VCaP (cell line): ENCODE measurements around the gene KIF18A.
"Not testable (repeated sequence)": the region's sequence is repeated elsewhere in the genome, so short reads cannot be mapped to it uniquely, and the experiment has no call there.

Experiments
- H3K27ac ChIP-seq: fragments of 450-650 bp; 2 replicates; pipeline ENCODE4 v1.5.1; 2017
- CTCF ChIP-seq: fragments of 450-650 bp; conservative IDR thresholded peaks from 2 replicates; pipeline ENCODE4 v1.5.1; 2017; ENCODE audit warnings: mild to moderate bottlenecking, moderate library complexity

KIF18A gene

GRCh38 chr11:28139841-28140415, 32.0 kb upstream of the KIF18A start:
- TF ChIP-seq CTCF: no peak
- no peak overlapping the region for H3K27ac ChIP-seq

- no peak overlapping the region for H3K27ac ChIP-seq
- TF ChIP-seq CTCF: no peak
These were observed 29.9 kb upstream of the KIF18A start for GRCh38 chr11:28137832-28138231.

- no peak for TF ChIP-seq CTCF
- H3K27ac ChIP-seq: no peak overlapping the region
These were observed 29.4 kb upstream of the KIF18A start for GRCh38 chr11:28137366-28137765.

GRCh38 chr11:28136157-28136556, 28.2 kb upstream of the KIF18A start:
- H3K27ac ChIP-seq: not testable (repeated sequence)

GRCh38 chr11:28133146-28133545, 25.2 kb upstream of the KIF18A start:
- H3K27ac ChIP-seq: no peak overlapping the region
- no peak for TF ChIP-seq CTCF

- no peak overlapping the region for H3K27ac ChIP-seq
- TF ChIP-seq CTCF: no peak
These were observed 24.6 kb upstream of the KIF18A start for GRCh38 chr11:28132548-28132947.

- TF ChIP-seq CTCF: no peak
- H3K27ac ChIP-seq: no peak overlapping the region
These were observed 15.2 kb upstream of the KIF18A start for GRCh38 chr11:28123151-28123581.

GRCh38 chr11:28117712-28118111, 9.8 kb upstream of the KIF18A start:
- no peak overlapping the region for H3K27ac ChIP-seq
- no peak for TF ChIP-seq CTCF
